ENCODE data around the gene RBM38. TPM values are rescaled to one million over a fixed set of nuclear protein-coding genes. Genes with fewer than 3 reads are reported as not detected.

Gene RBM38
- total and polyA plus RNA-seq, 9 of the 15 experiments (the other 6 are each of a cell fraction or from before 2014, with no cell fraction given): 0.28 to 82.4 (median 33.2) TPM

- TF ChIP-seq MEF2A (IDR thresholded peaks at IDR 0.05; ENCODE audit: control insufficient read depth, low read depth, low read length) (0 out of 2 replicates have a peak, but pooled peaks have one; percentile 33), CHD4 (IDR thresholded peaks at IDR 0.05; ENCODE audit: insufficient read depth, insufficient replicate concordance, low read depth, low read length, poor library complexity, severe bottlenecking) (peak; percentile 46), ZFP36 (IDR thresholded peaks at IDR 0.05; ENCODE audit: low read depth, low read length, partially characterized antibody) (peak; percentile 100), BHLHE40 (IDR thresholded peaks at IDR 0.05; ENCODE audit: low read length) (peak; percentile 83), NCOA1 (IDR thresholded peaks at IDR 0.05; ENCODE audit: low read depth) (peak; percentile 82), RBM22 (IDR thresholded peaks at IDR 0.05; ENCODE audit: low read depth, low read length, poor library complexity, severe bottlenecking) (no peak), E2F5 (CRISPR knock-in tag; IDR thresholded peaks at IDR 0.05) (no peak), ZBTB43 (CRISPR knock-in tag; IDR thresholded peaks at IDR 0.05) (no peak), ZNF79 (CRISPR knock-in tag; IDR thresholded peaks at IDR 0.05; ENCODE audit: low read depth) (no peak), LARP7 (IDR thresholded peaks at IDR 0.05) (no peak), TRIM24 (IDR thresholded peaks at IDR 0.05) (peak; percentile 75 to 85; a peak in 3 of 4 replicates), HDAC2 (IDR thresholded peaks at IDR 0.05) (peak; percentile 93), ZNF133 (CRISPR knock-in tag; IDR thresholded peaks at IDR 0.05) (no peak), ZNF639 (CRISPR knock-in tag; conservative IDR thresholded peaks at IDR 0.05 in 1 of 2, IDR thresholded peaks at IDR 0.05 in 1 of 2) (peak in 1 of 2 experiments; percentile 83; a peak in 2 of 4 replicates), SMARCA5 (IDR thresholded peaks at IDR 0.05) (peak; percentile 96), NR2F6 (CRISPR knock-in tag; IDR thresholded peaks at IDR 0.05) (0 out of 2 replicates have a peak, but pooled peaks have one; percentile 10), ZNF165 (CRISPR knock-in tag; IDR thresholded peaks at IDR 0.05; ENCODE audit: borderline replicate concordance) (no peak), PCBP1 (IDR thresholded peaks at IDR 0.05; ENCODE audit: low read depth, low read length, poor library complexity, severe bottlenecking) (no peak), NR2C2 (CRISPR knock-in tag; IDR thresholded peaks at IDR 0.05) (no peak), NR2C2 (tag; IDR thresholded peaks at IDR 0.05) (peak; percentile 73), ZNF589 (CRISPR knock-in tag; IDR thresholded peaks at IDR 0.05; ENCODE audit: low read depth) (peak; percentile 93), PTTG1 (tag; IDR thresholded peaks at IDR 0.05; ENCODE audit: low read depth) (no peak), GATAD2A (IDR thresholded peaks at IDR 0.05) (peak; percentile 89; the same call in 1 of the 2 replicates), CC2D1A (IDR thresholded peaks at IDR 0.05) (peak; percentile 92; the same call in 1 of the 2 replicates)
Measured at GRCh38 chr20:57409672-57410397, 18.6 kb downstream of the RBM38 start (continued).
